Fibroblast of mammary gland (primary cell): ENCODE measurements around the gene LAMA5.
"Not testable (repeated sequence)": the region's sequence is repeated elsewhere in the genome, so short reads cannot be mapped to it uniquely, and the experiment has no call there.

Experiments used
- DNase-seq: peaks from one replicate; pipeline ENCODE4 v3.0.0-alpha.2; 2010; ENCODE audit warnings: low read depth
- H3K4me3 ChIP-seq: 2 replicates; pipeline ENCODE4 v1.5.1; 2011; ENCODE audit warnings: low read depth, mild to moderate bottlenecking, low read length, moderate library complexity; ENCODE audit not compliant: control insufficient read depth
- CTCF ChIP-seq: conservative IDR thresholded peaks from 2 replicates; pipeline ENCODE4 v1.5.1; 2011; ENCODE audit warnings: low read depth, low read length, inconsistent platforms; ENCODE audit not compliant: control insufficient read depth, insufficient read depth

Gene LAMA5

DNA sequence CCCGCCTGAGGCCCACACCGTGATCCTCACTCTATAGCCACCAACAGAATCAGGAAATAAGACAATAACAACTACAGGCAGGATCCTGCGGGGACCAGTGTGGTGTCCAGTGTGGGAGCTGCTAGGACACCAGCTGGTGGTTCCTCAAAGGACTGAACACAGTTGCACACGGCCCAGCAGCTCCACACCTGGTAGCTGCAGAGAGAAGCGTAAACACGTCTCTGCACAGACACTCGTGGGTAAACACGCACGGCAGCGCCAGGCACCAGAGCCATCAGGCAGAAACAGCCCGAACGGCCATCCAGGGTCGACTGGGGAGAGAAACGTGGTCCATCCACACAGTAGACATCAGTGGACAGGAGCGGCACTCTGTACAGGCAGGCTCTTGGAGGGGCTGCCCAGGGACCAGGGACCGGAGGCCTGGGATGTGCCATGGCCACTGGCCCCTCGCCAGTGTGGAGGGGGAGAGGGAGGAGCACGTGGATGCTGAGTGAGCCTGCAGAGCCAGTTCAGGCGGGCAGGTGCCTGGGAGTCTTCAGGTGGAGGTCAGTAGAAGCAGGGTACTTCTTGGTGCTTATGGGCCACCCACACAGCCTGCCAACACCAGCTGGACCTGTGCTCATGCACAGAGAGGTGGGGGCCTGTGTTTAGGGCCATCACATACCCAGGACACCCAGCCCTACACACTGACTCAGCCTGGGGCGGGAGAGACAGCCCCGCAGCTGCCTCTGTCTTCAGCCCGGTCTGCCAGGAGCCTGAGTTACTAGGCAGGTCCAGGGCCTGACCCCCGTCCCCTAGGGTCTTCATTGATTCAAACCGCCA is 7.4 kb upstream of the LAMA5 start:
- H3K4me3 ChIP-seq: no peak overlapping the region
- DNase-seq: no peak
- no peak for TF ChIP-seq CTCF

DNA sequence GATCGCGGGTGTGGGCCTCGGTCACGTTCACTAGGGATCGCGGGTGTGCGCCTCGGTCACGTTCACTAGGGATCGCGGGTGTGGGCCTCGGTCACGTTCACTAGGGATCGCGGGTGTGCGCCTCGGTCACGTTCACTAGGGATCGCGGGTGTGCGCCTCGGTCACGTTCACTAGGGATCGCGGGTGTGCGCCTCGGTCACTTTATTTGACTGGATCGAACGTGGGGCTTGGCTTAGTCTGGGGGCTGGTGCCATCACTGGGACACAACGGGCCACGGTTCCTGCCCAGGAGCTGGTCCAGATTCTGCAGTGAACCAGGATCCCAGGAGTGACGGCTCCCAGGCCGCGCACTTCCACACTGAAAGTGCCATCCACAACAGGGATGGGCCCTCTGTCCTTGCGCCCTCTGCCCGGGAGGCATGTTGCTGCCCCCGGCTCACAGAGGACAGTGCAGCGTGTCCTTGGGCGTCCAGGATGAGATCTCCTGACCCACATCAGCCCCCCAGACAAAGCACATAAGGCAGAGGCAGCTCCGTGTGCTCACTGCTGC is 6.6 kb upstream of the LAMA5 start:
- H3K4me3 ChIP-seq, DNase-seq: not testable (repeated sequence)

- no peak for TF ChIP-seq CTCF
- H3K4me3 ChIP-seq: no peak overlapping the region
Measured at GRCh38 chr20:62372042-62372993, 5.2 kb upstream of the LAMA5 start.

GRCh38 chr20:62371588-62372041 is 4.5 kb upstream of the LAMA5 start:
- H3K4me3 ChIP-seq: no peak overlapping the region
- no peak for DNase-seq
- no peak for TF ChIP-seq CTCF

More at GRCh38 chr20:62372042-62372993, 5.2 kb upstream of the LAMA5 start:
- DNase-seq: no peak

GRCh38 chr20:62370807-62371587 is 3.9 kb upstream of the LAMA5 start:
- no peak for TF ChIP-seq CTCF
- H3K4me3 ChIP-seq: no peak overlapping the region
- DNase-seq: no peak

- no peak overlapping the region for H3K4me3 ChIP-seq
- no peak for TF ChIP-seq CTCF
- peak; percentile 84 for DNase-seq
Measured at GRCh38 chr20:62370115-62370806, 3.1 kb upstream of the LAMA5 start.
